ENCODE data around the gene ARID5B. TPM values are rescaled to one million over a fixed set of nuclear protein-coding genes. Genes with fewer than 3 reads are reported as not detected.

Gene ARID5B
- polyA plus RNA-seq, 3 donors: 1.00 to 2.5 (median 1.5) TPM

DNA sequence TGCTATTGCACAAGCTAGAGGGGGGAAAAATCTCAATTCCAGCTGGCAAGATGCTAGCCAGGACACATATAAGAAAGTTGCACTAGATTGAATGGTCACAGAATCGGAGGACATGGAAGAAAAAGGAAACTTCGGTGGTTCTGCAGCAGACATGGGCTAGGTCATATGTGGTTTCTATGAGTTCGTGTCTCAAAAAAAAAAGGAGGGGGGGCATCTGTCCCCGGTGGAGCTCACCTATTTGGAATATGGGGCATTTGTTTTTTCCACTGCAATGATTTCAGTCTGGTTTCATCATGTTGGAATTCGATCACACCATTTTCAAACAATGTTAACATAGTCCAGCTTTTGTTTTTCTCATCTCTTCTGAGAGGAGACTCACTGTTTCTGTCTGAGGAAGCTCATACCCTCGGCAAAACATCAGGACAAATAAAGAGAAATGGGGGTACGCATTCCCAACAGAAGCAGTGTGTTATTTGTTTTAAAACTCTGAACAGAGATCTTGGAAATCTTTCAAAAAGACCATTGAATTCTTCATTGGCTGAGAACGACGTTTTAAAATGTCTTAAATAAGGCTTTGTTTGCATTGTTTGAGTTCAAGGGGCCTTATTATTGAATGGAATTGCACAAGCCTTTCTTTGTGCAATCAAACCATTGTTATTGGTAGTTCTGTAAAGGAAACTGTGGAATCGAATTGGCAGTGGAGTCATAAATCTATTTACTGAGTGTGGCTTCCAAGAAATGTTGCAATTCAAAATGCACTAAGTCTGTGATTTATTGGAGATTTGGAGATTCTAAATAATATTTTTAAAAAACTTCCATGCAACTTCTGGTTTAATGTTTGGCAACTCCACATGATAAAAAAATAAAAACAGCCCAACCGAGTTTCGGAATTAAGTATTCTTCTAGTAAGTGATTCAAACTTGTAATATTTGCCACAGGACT is 194.0 kb downstream of the ARID5B start:
- intact Hi-C loops (cut with micrococcal nuclease): no loop called here
- peaks cover 16 to 30% of the 10 kb centered on the region in 2 donors for H3K36me3 ChIP-seq (replicated peaks in 1 of 2; ENCODE audit: control insufficient read depth in 1 of 2, insufficient read depth in 2 of 2, low read length in 2 of 2)
- no peak overlapping the region for H3K4me3 ChIP-seq (replicated peaks in 1 of 3; ENCODE audit: low read depth in 2 of 3, low read length in 3 of 3)
- peaks cover 13% of the 10 kb centered on the region for H3K4me1 Mint-ChIP-seq
- no peak overlapping the region for H3K27ac ChIP-seq (ENCODE audit: low read depth in 1 of 2, low read length in 2 of 2)
- no peaks in the 10 kb centered on the region for H3K79me2 ChIP-seq (ENCODE audit: insufficient read depth, low read length)
- H3K27ac Mint-ChIP-seq: peak overlapping the region in 1 of 7 donors; percentile 33
- H3K9ac ChIP-seq (ENCODE audit: insufficient read depth, low read length, poor library complexity, severe bottlenecking): no peak overlapping the region
- no peaks in the 10 kb centered on the region for H3K9me3 ChIP-seq (replicated peaks in 1 of 2; ENCODE audit: control insufficient read depth in 1 of 2, insufficient read depth in 1 of 2, low read length in 2 of 2)
- no peaks in the 10 kb centered on the region for H3K4me1 ChIP-seq (ENCODE audit: control insufficient read depth in 1 of 2, insufficient read depth in 2 of 2, low read length in 2 of 2)
- H3K4me3 Mint-ChIP-seq: no peak overlapping the region
- H3K9me3 Mint-ChIP-seq: peaks cover 0 to 3% (median 0%) of the 10 kb centered on the region in 7 donors
- no peaks in the 10 kb centered on the region for H3K27me3 Mint-ChIP-seq (ENCODE audit: low read depth in 3 of 3)
- no peak overlapping the region for H3K4me2 ChIP-seq (replicated peaks; ENCODE audit: extremely low read depth, low read length, poor library complexity, severe bottlenecking)
- no peaks in the 10 kb centered on the region for H4K20me1 ChIP-seq (ENCODE audit: insufficient read depth, low read length)
- DNase-seq: no peak
- H3K36me3 Mint-ChIP-seq: peaks cover 35 to 42% of the 10 kb centered on the region in 2 donors
- TF ChIP-seq, protein P1, sequence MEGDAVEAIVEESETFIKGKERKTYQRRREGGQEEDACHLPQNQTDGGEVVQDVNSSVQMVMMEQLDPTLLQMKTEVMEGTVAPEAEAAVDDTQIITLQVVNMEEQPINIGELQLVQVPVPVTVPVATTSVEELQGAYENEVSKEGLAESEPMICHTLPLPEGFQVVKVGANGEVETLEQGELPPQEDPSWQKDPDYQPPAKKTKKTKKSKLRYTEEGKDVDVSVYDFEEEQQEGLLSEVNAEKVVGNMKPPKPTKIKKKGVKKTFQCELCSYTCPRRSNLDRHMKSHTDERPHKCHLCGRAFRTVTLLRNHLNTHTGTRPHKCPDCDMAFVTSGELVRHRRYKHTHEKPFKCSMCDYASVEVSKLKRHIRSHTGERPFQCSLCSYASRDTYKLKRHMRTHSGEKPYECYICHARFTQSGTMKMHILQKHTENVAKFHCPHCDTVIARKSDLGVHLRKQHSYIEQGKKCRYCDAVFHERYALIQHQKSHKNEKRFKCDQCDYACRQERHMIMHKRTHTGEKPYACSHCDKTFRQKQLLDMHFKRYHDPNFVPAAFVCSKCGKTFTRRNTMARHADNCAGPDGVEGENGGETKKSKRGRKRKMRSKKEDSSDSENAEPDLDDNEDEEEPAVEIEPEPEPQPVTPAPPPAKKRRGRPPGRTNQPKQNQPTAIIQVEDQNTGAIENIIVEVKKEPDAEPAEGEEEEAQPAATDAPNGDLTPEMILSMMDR (IDR thresholded peaks at IDR 0.05): no peak
- 67% methylated on average over 3 of the region's 12 CpGs for WGBS (ENCODE audit: insufficient coverage)
- no peak overlapping the region for H2AFZ ChIP-seq (ENCODE audit: insufficient read depth, low read depth, low read length, poor library complexity, severe bottlenecking)
- no peaks in the 10 kb centered on the region for H3K27me3 ChIP-seq (ENCODE audit: control insufficient read depth in 2 of 2, insufficient read depth in 2 of 2, low read length in 2 of 2)

DNA sequence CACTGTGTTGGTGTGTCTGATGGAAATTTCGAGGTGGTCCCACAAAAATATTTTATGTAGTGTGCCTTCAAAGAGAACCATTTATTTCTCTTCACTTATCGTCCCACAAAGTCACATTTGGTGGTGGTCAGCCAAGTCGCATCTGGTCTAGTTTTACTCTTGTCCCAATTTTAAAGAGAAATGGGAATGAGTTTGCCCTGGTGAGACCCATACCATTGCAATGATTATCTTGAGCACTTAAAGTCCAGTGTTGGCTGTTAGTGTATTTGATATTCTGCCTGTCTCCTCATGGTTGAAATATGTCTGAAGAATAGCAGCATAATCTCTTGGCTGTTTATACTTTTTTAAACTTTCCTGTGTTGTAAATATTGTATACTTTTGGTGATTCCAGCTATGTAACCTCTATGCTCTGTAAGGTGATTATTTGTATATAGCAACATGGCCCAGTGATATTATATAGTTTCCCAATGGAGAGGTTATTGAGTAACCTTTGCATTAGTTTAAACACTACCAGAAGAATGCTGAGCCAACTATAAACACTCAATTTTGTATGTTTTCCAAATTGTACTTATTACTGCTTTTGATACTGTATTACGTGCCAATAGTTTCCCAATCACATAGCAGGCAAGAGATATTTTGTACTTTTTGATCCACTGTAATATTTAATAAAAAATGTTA is 194.9 kb downstream of the ARID5B start:
- H3K27ac Mint-ChIP-seq: no peak overlapping the region
- Histone ChIP-seq H3K4me1 (ENCODE audit: control insufficient read depth in 1 of 2, insufficient read depth in 2 of 2, low read length in 2 of 2) (no peaks in the 10 kb centered on the region), H3K4me2 (replicated peaks; ENCODE audit: extremely low read depth, low read length, poor library complexity, severe bottlenecking) (no peak overlapping the region), H3K27ac (ENCODE audit: low read depth in 1 of 2, low read length in 2 of 2) (no peak overlapping the region), H3K27me3 (ENCODE audit: control insufficient read depth in 2 of 2, insufficient read depth in 2 of 2, low read length in 2 of 2) (no peaks in the 10 kb centered on the region), H3K36me3 (replicated peaks in 1 of 2; ENCODE audit: control insufficient read depth in 1 of 2, insufficient read depth in 2 of 2, low read length in 2 of 2) (peaks cover 9 to 20% of the 10 kb centered on the region in 2 donors), H3K4me3 (replicated peaks in 1 of 3; ENCODE audit: low read depth in 2 of 3, low read length in 3 of 3) (no peak overlapping the region), H3K9ac (ENCODE audit: insufficient read depth, low read length, poor library complexity, severe bottlenecking) (no peak overlapping the region), H2AFZ (ENCODE audit: insufficient read depth, low read depth, low read length, poor library complexity, severe bottlenecking) (no peak overlapping the region), H3K79me2 (ENCODE audit: insufficient read depth, low read length) (no peaks in the 10 kb centered on the region), H4K20me1 (ENCODE audit: insufficient read depth, low read length) (no peaks in the 10 kb centered on the region), H3K9me3 (replicated peaks in 1 of 2; ENCODE audit: control insufficient read depth in 1 of 2, insufficient read depth in 1 of 2, low read length in 2 of 2) (no peaks in the 10 kb centered on the region)
- TF ChIP-seq, protein P1 (IDR thresholded peaks at IDR 0.05): no peak
- peaks cover 25 to 33% of the 10 kb centered on the region in 2 donors for H3K36me3 Mint-ChIP-seq
- H3K9me3 Mint-ChIP-seq: peaks cover 0 to 3% (median 0%) of the 10 kb centered on the region in 7 donors
- peaks cover 13% of the 10 kb centered on the region for H3K4me1 Mint-ChIP-seq
- H3K27me3 Mint-ChIP-seq (ENCODE audit: low read depth in 3 of 3): no peaks in the 10 kb centered on the region
- WGBS (ENCODE audit: insufficient coverage): no CpG with 5 or more reads among the region's 4 CpGs
- H3K4me3 Mint-ChIP-seq: no peak overlapping the region
- DNase-seq: no peak
- intact Hi-C loops (cut with micrococcal nuclease): no loop called here
